ENCODE data around the gene PRDX2.

The PRDX2 gene

DNA sequence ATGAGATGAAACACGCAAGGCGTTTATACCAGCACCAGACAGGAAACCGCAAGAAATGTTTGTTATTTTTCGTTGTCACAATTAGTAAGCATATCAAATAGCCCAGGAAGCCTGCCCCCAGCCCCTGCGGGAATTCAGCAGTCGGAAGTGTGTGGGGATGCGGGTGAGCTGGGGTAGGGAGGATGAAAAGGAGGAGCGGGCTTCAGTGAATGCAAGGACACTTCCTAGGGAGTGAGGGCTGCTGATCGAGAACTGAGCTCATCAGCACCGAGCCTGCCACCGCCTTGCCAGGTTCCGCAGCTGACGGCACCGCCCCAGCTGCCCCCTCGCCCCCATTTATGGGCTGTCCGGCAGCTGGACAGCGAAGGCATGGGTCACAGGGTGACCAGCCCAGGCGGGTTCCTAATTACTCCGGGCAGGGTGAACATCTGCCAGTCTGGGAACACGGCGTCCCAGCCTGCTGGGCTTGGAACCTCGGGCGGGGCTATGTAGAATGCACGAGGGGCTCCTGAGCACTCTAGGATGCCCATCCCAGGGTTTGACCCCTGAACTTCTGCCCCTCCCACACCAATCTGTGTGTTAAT lies 51.6 kb downstream of the PRDX2 start:
- TF ChIP-seq CTCF (IDR thresholded peaks at IDR 0.05; ENCODE audit: extremely low read depth, missing control alignments) = no peak
- DNase-seq (ENCODE audit: low spot score) = no peak

GRCh38 chr19:12748489-12748888 lies 53.1 kb downstream of the PRDX2 start:
- no peak for TF ChIP-seq CTCF (IDR thresholded peaks at IDR 0.05; ENCODE audit: extremely low read depth, missing control alignments)
- no peak for DNase-seq (ENCODE audit: low spot score)
